SU-DHL-6 (cell line): ENCODE measurements around the gene SPEF1.

Experiments used
- CTCF ChIP-seq: fragments of 200-600 bp; sonication (generic); IDR thresholded peaks from one replicate; pipeline ENCODE4 v1.5.1; 2017; ENCODE audit warnings: antibody characterized with exemption, mild to moderate bottlenecking, low read length, moderate library complexity; ENCODE audit not compliant: insufficient read depth, poor library complexity, severe bottlenecking
- EZH2phosphoT487 ChIP-seq: fragments of 200-600 bp; sonication (generic), shearing (Covaris generic); conservative IDR thresholded peaks from 2 replicates; pipeline ENCODE4 v1.6.1; 2018; ENCODE audit warnings: mild to moderate bottlenecking, antibody characterized with exemption, low read length, moderate library complexity, mixed read lengths

DNA sequence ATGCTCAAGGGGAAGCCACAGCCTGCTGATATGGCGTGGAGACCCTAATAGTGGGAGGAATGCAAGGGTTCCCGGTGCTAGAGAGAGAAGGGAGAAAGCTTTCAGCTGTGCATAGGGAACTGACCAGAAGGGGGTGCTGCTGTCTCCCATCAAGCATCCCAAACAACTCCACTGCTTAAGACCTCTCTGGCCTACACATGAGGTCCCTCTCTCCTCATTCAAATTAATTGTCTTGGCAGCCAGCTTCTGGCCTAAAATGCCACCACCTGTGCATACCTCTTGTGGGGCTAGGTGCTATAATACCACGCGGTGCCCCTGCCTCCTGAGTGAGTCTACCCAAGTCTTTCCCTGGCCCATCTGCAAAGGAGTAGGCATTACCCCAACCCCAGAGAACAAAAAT lies 28.1 kb downstream of the SPEF1 start:
- peak; percentile 57 for TF ChIP-seq CTCF
- no peak for TF ChIP-seq EZH2phosphoT487
